ENCODE data around the gene FBXW8.

Gene FBXW8

DNA sequence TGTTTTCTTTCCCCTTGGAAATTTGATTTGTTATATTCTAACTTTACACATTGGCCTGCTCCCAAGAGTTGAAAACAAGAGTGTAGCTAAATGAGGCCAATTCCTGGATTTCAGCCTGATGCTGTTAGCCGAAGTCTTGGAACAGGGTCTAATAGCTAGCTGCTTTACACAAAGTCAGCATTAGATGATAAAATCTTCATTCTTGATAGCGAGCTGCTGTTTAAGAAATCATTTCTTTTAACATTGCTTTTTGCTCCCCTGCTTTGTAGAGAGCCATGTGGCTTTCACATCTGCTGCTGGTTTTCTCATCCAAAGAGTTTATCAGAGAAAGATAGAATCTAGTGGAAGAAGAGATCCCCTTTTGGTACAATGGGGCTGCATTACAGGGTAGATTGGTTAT, 22.3 kb downstream of the FBXW8 start:
- TF ChIP-seq, protein P1, sequence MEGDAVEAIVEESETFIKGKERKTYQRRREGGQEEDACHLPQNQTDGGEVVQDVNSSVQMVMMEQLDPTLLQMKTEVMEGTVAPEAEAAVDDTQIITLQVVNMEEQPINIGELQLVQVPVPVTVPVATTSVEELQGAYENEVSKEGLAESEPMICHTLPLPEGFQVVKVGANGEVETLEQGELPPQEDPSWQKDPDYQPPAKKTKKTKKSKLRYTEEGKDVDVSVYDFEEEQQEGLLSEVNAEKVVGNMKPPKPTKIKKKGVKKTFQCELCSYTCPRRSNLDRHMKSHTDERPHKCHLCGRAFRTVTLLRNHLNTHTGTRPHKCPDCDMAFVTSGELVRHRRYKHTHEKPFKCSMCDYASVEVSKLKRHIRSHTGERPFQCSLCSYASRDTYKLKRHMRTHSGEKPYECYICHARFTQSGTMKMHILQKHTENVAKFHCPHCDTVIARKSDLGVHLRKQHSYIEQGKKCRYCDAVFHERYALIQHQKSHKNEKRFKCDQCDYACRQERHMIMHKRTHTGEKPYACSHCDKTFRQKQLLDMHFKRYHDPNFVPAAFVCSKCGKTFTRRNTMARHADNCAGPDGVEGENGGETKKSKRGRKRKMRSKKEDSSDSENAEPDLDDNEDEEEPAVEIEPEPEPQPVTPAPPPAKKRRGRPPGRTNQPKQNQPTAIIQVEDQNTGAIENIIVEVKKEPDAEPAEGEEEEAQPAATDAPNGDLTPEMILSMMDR (IDR thresholded peaks at IDR 0.05; ENCODE audit: borderline replicate concordance, insufficient read depth, low read depth, low read length) = no peak
- H3K4me3 ChIP-seq (ENCODE audit: low read depth, low read length) = no peak overlapping the region

DNA sequence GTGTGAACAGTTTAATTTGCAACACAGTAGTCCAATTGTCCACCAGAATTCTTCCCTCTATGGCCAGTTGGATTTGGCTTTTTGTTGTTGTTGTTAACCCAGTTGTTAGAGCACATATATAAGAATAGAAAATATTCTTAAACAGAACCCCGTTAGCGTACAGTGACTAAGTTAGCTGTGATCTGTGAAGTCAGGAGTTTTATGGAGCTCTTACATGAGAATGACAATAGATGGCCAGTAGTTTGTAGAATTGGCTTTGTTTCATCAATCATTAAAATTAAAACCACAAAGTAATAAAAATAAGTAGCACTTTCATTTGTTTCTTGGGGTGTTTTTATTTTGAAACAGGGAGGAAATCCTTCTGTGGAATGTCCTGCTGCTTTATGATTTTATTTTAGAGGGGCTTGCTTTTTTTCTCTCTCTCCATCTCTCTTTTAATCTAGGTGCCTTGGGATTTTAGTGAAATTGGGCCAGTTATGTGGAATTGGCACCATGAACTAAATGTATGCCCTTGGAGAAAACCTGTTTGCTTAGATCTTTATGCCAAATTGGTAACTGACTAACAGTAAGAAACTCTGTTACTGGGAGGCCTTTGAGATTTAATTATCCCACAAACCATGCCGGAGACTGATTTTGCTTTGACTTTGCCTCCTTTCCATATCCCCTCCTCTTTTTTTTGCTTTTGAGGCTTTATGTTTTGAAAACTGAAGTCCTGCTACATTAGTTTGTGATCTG, 22.9 kb downstream of the FBXW8 start:
- H3K4me3 ChIP-seq (ENCODE audit: low read depth, low read length) = no peak overlapping the region
- TF ChIP-seq, protein P1 (IDR thresholded peaks at IDR 0.05; ENCODE audit: borderline replicate concordance, insufficient read depth, low read depth, low read length) = no peak

DNA sequence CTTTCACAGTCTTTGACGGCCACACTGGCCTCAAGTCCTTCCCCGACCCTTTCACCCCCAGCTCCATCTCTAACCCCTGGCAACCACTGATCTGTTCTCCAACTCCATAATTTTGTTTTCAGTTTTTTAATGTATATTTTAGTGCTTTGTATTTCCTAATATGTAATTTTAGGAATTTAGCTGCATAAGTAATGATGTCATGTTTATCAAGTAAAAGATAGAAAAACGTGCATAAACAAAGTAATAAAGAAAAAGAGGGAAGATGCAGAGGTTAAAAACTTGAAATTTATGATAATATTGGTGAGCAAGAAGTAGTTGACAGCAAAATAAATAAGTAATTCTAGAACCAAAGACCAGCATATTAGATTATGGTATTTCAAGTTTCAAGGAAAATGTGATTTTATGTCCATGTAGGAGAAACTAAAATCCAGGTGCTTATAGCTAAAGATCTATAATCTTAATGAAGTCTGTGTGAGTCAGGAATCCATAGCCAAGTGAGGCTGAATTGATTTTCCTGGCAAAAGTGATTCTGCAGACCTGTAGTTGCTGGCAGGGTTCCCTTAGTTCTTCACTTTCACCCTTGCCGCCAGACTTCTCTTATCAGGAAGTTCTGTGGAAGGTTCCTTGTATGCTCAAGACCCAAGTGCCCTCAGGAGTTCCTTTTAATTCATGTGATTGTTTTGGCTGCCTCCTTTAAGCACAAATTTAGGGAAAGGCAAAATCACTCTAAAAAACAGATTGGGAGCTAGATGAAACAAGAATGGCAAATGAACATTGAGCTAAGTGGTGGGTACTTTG, 24.4 kb downstream of the FBXW8 start:
- TF ChIP-seq, protein P1 (IDR thresholded peaks at IDR 0.05; ENCODE audit: borderline replicate concordance, insufficient read depth, low read depth, low read length) = no peak
- H3K4me3 ChIP-seq (ENCODE audit: low read depth, low read length) = no peak overlapping the region

DNA sequence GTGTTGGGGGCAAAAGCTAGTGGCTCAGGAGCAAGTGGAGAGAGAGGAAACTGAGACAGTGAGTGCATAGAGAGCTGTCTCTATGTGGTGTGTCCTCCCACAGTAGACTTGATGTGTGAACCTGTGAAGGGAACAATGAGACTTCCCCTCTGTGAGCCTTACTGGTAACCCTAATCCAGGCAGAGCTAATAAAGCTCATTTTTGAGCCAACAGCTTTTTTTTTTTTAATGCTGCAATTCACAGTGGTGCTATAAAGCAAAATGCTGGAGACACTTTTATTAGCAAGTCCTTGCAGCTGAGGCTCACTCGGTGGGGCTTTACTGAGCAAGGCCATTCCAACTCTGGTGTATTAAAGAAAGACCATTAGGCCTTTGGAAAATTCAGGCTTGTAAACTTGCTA, 26.9 kb downstream of the FBXW8 start:
- TF ChIP-seq, protein P1 (IDR thresholded peaks at IDR 0.05; ENCODE audit: borderline replicate concordance, insufficient read depth, low read depth, low read length) = no peak
- no peak overlapping the region for H3K4me3 ChIP-seq (ENCODE audit: low read depth, low read length)

DNA sequence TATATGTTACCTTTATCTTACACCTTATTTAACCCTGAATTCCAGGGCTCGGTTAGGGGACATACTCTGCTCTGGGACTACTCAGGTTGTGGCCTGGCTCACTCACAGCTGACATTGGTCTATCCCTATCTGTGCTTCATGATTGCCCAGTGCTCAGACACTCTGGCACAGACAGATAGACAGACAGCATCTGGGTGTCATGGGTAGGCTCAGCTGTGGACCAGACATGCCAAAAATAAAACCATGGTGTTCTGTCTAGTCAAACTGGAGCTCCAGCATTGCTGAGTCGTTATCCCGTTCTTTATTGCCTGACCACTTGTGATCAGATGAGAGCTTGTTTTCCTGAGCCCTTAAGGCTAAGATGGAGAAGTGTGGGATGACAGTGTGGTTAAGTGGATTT, 29.0 kb downstream of the FBXW8 start:
- TF ChIP-seq, protein P1 (IDR thresholded peaks at IDR 0.05; ENCODE audit: borderline replicate concordance, insufficient read depth, low read depth, low read length) = no peak
- no peak overlapping the region for H3K4me3 ChIP-seq (ENCODE audit: low read depth, low read length)

DNA sequence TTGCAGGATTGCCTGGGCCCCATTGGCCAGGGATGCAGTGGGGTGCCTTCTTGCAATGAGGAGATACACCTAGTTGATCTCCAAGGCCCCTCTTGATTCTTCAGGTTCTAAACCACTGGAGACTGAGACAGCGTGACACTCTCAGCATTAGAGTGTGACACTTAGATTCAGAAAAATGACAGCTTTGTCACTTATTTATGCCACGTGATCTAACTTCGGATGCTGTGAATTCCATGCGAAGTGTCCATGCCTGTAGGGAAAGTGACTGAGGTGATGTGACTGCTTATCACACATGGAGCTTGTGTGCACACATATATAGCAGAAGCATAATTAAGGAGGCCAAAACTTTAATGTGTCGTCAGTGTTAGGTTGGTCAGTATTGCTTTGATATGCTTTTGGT, 30.4 kb downstream of the FBXW8 start:
- no peak overlapping the region for H3K4me3 ChIP-seq (ENCODE audit: low read depth, low read length)
- TF ChIP-seq, protein P1 (IDR thresholded peaks at IDR 0.05; ENCODE audit: borderline replicate concordance, insufficient read depth, low read depth, low read length) = no peak
